NCI-H2196 treated with DMSO at 0.1 percent for 48 hours (cell line): ENCODE measurements around the gene CDC20.
"Not testable (repeated sequence)": the region's sequence is repeated elsewhere in the genome, so short reads cannot be mapped to it uniquely, and the experiment has no call there.

Experiments used
- DNase-seq: peaks from one replicate; lab custom pipeline; 2025; ENCODE audit not compliant: unreplicated experiment; lab: John Stamatoyannopoulos, UW

Gene CDC20

DNA sequence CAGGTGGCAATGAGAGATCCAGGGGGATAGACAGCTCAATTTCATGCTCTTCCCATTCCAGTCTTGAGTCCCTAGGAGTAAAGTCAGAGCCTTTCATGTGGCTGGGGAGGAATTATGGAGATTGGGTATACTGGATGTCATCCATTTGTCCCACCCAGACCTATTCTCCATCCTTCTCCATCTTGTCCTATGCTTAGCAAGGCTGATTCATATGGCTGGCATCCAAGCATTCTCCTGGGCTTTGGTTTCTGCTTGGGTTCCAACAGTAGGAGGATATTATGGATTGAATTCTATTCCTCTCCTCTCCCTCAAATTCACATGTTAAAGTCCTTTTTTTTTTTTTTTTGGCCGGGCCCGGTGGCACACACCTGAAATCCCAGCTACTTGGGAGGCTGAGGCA lies 3.8 kb upstream of the CDC20 start:
- DNase-seq = no peak

- no peak for DNase-seq
Observed at GRCh38 chr1:43357251-43357650, 1.5 kb upstream of the CDC20 start.

DNA sequence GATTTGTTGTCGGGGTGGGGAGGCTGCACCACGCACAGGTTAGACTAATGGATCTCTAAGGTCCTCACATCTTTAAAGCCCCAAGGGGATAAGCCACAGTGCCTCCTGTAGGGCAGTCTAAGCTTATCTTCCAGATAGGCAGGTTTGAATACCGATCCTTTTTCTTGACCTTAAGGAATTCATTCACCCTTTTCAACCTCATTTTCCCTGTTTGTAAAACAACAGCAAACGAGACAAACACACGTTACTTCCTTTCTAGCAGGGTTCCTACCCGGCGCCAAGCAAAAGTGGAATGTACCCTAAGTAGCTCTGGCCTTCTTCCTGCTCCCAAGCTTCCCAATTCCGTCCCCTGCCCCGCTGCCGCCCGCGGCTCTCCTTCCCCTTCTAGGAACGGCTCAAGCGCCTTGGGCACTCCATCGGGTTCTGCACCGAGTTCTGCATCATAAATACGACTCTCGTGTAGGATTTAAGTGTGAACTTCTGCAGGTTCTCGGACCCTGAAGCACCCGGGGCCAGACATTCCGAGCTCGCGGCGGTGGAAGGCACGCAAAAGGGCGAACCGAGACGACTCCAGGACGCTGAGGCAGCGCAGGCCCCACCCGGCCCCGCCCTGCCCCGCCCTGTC lies 548 bp upstream of the CDC20 start:
- no peak for DNase-seq

GRCh38 chr1:43359696-43360095 lies 915 bp downstream of the CDC20 start:
- no peak for DNase-seq

- no peak for DNase-seq
Observed at GRCh38 chr1:43360616-43361015, 1.8 kb downstream of the CDC20 start.

- no peak for DNase-seq
Observed at GRCh38 chr1:43363283-43363934, 4.6 kb downstream of the CDC20 start.

DNA sequence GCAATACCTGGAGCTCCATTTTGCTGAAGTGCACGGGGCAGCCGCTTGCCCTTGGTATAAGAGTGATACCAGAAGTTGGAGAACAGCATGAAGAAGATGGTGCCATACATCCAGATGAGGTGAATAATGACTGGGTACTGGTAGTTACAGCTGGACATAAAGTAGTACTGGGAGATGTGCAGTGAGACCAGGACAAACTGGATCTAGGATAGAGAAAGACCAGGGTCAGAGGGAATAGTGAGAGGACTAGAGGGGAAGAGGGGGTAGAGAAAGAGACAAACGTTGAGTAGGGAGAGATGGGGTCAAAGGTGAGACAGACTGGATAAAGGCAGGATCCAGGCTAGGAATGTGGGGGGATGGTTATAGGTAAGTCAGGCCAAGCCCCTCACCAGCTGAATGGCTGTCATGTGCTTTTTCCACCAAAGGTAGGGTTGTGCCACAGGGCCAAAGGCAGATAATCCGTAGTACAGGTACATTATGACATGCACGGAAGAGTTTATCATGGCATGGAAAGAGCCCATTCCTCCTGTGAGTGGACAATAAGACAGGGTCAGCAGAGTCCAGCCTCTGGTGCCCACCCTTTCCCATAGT lies 5.2 kb downstream of the CDC20 start:
- DNase-seq = no peak

DNA sequence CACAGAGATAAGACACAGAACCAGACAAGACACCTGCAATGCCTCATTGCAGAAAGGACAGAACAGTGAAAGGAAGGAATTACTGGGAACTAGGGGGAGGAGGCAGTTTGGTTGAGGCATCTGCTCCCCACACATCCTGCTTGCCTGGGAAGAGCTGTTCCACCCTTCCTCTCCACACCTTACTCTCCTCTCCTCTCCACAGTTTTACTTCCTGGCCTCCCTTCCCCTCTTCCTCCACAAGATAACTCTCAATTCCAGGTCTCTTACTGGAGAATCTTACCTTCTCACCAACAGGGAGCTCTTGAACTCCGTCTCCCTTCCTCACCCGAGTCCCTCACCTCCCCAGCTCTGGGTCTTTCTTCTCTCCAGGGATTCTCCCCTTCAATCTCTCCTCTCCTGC lies 6.9 kb downstream of the CDC20 start:
- DNase-seq = no peak

GRCh38 chr1:43366179-43366578 lies 7.4 kb downstream of the CDC20 start:
- no peak for DNase-seq

- no peak for DNase-seq
Observed at GRCh38 chr1:43366601-43367025, 7.8 kb downstream of the CDC20 start.

DNA sequence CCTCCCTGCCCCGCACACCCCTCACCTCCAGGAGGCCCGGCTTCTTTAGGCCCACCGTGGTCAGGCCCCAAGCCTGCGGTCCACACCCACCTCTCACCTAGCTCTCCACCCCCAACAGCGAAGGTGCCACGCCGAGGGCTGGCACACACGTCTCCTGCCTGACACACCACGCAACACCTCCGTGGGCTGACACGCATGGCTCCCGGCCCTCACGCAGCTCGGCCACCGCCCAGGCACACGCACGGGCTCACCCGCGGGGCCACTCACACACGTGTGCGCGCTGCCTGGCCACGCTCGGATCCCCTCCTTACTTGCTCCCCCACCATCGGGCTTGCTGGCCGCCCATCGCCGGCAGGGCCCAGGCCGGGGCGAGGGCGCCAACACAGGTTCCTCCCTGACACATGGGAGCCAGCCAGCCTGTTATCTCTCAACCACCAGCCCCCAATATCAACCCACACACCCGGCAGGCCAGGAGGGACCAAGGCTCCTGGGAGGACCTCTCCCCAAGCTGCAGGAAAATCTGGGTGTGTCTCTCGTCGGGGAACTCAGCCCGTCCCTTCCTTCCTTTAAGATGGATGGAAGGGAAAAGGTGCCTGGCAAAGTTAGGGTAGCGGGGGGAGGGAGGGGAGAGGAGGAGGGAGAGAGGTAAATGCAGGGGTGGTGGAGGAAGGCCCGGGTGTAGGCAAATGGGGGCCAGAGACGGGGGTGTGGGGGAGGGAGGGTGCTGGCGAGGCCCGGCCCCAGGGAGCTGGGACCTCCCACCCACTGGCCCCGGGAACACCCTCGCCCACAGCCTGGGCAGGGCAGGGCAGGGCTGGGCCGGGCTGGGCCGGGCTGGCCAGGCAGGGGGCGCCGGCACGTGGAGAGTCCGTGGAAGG lies 8.5 kb downstream of the CDC20 start:
- no peak for DNase-seq

DNA sequence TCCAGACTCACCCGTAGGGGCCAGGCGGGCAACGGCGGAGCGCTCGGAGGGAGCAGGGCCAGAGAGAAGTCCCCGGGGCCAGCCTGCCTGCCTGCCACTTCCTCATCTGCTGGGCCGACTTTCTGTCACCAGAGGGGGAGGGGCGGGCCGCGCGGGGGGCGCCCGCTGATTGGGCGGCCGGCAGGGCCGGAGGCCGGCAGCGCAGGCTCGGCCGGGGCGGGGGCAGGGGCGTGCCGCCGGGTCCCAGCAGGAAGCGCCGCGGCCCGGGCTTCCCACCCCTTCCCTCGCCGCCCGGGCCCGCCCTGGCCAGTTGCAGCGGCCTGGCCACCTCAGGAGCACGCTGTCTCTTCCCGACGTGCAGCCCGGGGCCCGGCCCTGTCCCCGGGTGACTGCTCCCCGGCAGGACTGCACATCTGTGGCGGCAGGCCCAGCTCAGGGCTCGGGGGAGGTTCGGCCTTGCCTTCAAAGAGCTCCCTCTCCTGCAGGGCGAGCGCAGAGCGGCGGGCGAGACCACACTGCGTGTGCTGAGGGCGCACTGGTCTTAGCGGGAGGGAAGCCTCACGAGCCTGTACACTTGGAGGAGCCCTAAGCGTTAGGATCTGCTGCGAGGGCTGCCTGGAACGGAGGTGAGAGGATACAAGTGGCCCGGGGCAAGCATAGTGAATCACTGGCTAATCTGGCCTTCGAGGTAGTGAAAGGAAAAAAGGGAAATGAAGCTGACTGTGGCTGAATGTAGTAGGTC lies 9.3 kb downstream of the CDC20 start, which contains the start of gene ELOVL1:
Gene ELOVL1 (minus strand): TSS at position 108 of the 742 bp plus-strand sequence. CDS start 2,402 bp downstream, outside the sequence.
- peak; percentile 86 for DNase-seq

GRCh38 chr1:43368646-43369020 lies 9.9 kb downstream of the CDC20 start:
- no peak for DNase-seq

GRCh38 chr1:43369779-43370178 lies 11.0 kb downstream of the CDC20 start:
- not testable (repeated sequence) for DNase-seq

DNA sequence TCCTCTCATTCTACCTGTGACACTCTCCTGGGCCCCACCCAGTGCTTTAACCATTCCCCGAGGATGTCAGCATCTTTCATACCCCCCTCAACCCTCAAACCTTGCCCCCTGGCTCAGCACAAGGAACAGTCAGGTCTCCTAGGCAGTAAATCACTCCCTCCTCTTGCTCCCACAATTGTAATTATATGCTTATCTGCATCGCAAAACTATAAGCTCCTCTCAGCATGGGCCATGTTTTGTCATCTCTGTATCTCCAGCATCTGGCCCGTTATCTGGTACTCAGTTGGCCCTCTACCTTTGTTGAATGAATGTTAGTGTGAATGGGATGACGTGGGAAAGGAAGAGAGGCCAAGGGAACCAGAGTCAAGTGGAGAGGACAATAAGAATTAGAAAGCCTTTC lies 11.8 kb downstream of the CDC20 start:
- DNase-seq = no peak

DNA sequence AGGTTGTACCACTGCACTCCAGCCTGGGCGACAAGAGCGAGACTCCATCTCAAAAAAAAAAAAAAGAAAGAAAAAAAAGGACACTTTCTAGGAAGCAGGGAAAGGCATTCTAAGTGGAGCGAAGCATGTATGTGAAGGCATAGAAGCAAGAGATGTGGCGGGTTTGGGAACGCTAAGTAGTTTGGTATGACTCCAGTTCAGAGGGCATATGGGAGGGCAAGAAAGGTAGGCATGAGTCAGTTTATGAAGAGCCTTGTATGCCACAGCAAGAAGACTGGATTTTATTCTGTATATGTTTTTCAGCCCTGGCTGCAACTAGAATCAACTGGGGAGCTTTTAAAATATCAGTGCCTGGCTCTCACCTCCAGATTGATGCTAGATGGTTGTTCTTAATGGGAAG lies 13.4 kb downstream of the CDC20 start:
- DNase-seq = no peak

GRCh38 chr1:43373066-43373940 lies 14.5 kb downstream of the CDC20 start:
- no peak for DNase-seq

DNA sequence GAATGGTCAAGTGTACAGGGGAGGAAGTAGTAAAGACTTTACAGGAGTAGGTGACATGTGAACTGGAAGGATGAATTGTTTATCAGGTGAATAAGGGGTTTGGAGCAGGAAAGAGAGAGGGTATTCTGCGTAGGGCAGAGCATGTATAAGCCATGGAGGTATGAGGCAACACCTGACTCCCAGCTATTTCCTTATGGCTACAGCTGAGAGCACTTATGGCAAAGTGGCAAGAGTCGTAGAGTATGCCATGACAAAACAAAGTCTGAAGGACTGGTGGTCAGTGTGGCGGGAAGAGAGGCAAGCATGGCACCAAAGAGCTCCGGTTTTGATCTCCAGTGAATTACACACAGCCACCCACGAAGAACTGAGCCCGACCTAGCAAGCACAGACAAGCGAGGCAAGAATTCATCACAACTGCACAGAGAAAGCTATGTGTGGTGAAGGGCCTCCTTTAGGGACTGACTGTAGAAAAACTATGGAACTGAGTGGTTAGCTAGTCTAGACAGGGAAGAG lies 18.0 kb downstream of the CDC20 start:
- no peak for DNase-seq

DNA sequence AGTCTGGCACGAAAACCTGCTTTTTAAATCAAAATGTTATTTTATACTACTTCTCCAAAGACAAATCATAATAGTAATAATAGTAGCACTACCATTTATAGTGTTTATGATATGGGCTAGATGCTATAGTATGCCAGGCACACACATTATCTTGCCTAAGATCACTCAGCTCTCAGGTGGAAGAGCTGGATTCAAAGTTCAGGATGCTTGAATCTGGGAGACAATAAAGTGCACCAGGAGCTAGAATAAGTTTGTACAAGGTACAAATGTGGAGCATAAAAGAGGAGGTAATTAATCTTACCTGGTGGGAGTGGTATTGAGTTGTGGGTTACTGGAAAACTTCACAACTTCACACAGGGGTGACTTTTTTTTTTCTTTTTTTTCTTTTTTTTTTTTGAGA lies 19.1 kb downstream of the CDC20 start:
- no peak for DNase-seq

GRCh38 chr1:43379476-43379875 lies 20.7 kb downstream of the CDC20 start:
- no peak for DNase-seq
